ENCODE data around the gene OR10J5. TPM values are rescaled to one million over a fixed set of nuclear protein-coding genes. Genes with fewer than 3 reads are reported as not detected.

The OR10J5 gene
- total and polyA plus RNA-seq, 7 donors = not detected

DNA sequence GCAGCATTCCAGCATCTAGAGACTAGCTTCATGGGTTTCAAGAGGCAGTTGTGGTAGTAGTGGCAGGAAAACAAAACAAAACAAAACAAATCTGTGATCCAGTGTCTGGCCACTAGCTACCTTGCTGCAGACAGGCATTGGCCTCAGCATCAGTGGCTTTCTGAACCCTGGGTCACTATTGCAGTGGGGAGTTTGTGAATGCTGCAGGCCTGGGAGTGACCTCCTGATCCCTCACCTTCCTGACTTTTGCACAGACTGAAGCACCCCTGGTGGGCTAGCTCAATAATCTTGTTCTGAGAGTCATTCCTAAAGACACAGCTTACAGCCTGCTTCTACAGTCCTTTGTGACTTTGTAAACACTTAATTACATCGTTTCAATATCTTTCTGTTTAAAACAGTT, 26.9 kb upstream of the OR10J5 start:
- TF ChIP-seq, protein P1, sequence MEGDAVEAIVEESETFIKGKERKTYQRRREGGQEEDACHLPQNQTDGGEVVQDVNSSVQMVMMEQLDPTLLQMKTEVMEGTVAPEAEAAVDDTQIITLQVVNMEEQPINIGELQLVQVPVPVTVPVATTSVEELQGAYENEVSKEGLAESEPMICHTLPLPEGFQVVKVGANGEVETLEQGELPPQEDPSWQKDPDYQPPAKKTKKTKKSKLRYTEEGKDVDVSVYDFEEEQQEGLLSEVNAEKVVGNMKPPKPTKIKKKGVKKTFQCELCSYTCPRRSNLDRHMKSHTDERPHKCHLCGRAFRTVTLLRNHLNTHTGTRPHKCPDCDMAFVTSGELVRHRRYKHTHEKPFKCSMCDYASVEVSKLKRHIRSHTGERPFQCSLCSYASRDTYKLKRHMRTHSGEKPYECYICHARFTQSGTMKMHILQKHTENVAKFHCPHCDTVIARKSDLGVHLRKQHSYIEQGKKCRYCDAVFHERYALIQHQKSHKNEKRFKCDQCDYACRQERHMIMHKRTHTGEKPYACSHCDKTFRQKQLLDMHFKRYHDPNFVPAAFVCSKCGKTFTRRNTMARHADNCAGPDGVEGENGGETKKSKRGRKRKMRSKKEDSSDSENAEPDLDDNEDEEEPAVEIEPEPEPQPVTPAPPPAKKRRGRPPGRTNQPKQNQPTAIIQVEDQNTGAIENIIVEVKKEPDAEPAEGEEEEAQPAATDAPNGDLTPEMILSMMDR (IDR thresholded peaks at IDR 0.05) = no peak
- TF ChIP-seq POLR2A (IDR thresholded peaks at IDR 0.05) (no peak), POLR2AphosphoS5 (IDR thresholded peaks at IDR 0.05) (no peak), EP300 (IDR thresholded peaks at IDR 0.05) (no peak)
- Histone ChIP-seq H3K4me3 (no peak overlapping the region), H3K27ac (no peak overlapping the region), H3K36me3 (no peaks in the 10 kb centered on the region), H3K27me3 (no peaks in the 10 kb centered on the region), H3K9me3 (no peaks in the 10 kb centered on the region), H3K4me1 (no peaks in the 10 kb centered on the region)
- no peak for DNase-seq
- intact Hi-C loops (cut with DNase I) = no loop called here
- WGBS, 2 donors = 14 to 52% methylated on average over 1 of the region's 1 CpG

DNA sequence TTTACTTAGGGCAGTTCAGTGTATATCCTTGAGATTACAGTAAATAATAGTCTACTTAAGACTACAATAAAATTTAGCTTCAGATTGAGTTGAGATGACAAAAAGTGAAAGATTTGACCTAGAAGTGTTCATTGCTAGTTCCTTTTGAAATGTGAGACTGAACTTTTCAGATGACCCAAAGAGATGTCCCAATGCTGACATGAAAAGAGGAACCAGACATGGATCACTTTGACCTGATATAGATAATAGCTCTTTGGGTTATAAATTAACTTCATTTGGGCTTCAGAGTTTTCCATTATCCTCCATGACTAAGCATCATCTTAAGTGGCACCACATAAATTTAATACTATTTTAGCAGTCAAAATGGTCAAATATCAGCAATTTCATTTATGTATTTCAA, 25.7 kb upstream of the OR10J5 start:
- no peak overlapping the region for H3K27ac ChIP-seq
- intact Hi-C loops (cut with DNase I) = no loop called here
- TF ChIP-seq POLR2A (IDR thresholded peaks at IDR 0.05) (no peak), EP300 (IDR thresholded peaks at IDR 0.05) (no peak), POLR2AphosphoS5 (IDR thresholded peaks at IDR 0.05) (no peak)
- TF ChIP-seq, protein P1 (IDR thresholded peaks at IDR 0.05) = no peak

DNA sequence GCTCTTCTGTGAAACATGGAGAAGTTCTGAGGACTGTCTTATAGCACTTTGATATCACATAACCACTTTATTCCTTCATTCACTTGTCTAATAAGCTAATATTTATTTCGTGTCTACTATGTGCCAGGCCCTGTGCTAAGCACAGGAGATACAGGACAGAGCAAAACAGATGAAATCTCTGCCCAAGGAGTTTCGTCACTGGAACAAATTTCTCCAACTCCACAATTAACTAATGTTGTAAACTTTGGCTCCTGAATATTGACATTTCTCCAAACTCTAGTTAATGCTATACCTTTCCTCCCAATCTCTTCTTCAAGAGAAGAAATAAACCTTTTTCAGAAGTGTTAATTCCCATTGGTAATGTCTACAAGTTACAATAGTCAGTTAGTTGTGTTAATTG, 24.8 kb upstream of the OR10J5 start:
- Histone ChIP-seq H3K27me3 (no peaks in the 10 kb centered on the region), H3K27ac (no peak overlapping the region), H3K36me3 (no peaks in the 10 kb centered on the region), H3K9me3 (no peaks in the 10 kb centered on the region), H3K4me1 (no peaks in the 10 kb centered on the region), H3K4me3 (no peak overlapping the region)
- WGBS, 2 donors = 25 to 63% methylated on average over 2 of the region's 2 CpGs
- intact Hi-C loops (cut with DNase I) = no loop called here
- TF ChIP-seq, protein P1 (IDR thresholded peaks at IDR 0.05) = no peak
- TF ChIP-seq EP300 (IDR thresholded peaks at IDR 0.05) (no peak), POLR2AphosphoS5 (IDR thresholded peaks at IDR 0.05) (no peak), POLR2A (IDR thresholded peaks at IDR 0.05) (no peak)
- DNase-seq = no peak

More for the DNA sequence above, 25.7 kb upstream of the OR10J5 start:
- no peaks in the 10 kb centered on the region for H3K36me3 ChIP-seq
- H3K9me3 ChIP-seq = no peaks in the 10 kb centered on the region
- H3K27me3 ChIP-seq = no peaks in the 10 kb centered on the region
- no peak for DNase-seq
- no peaks in the 10 kb centered on the region for H3K4me1 ChIP-seq
- H3K4me3 ChIP-seq = no peak overlapping the region

DNA sequence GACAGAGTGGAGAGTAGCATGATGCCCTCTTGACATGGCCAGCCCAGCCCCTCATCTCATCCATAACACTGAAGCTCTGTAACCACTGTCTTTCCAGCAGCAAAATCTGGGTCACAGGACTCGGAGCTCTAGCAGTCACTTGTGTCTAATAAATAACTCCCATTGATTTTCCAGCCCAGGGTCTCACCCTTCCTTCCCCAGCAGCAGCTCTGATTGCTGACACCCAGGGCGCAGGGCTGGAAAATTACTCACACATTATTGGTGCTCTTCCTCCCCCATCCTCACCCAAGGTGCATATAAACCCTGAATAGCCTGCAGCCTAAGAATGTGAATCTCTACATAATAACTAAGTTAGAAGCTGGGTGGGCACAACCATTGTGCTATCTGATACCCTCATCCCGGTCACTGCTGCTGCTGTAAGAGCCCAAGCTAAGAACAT, 21.1 kb upstream of the OR10J5 start:
- TF ChIP-seq, protein P1 (IDR thresholded peaks at IDR 0.05) = no peak
- no peaks in the 10 kb centered on the region for H3K9me3 ChIP-seq
- 33 to 66% methylated on average over 3 of the region's 3 CpGs for WGBS, 2 donors

DNA sequence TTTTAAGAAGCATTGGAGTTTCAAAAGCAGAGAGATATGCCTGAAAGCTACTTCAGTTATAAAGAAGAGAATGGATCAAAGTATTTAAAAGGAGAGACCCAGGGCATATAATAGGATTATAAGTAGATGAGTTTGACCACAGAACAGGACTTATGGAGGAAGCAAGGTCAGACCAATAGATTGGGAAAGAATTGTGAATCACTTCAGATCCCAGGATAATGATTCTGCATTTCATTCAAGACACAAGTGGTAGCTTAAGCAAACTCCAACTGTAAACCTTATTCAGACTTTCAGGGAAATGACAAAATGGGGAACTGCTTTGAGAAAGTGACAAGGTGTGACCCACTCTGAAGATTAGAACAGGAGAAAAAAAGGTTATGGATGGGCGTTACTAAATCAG, 18.9 kb upstream of the OR10J5 start:
- H3K9me3 ChIP-seq = no peaks in the 10 kb centered on the region
- intact Hi-C loops (cut with DNase I) = no loop called here
- no peak overlapping the region for H3K4me3 ChIP-seq
- H3K4me1 ChIP-seq = no peaks in the 10 kb centered on the region
- no peaks in the 10 kb centered on the region for H3K27me3 ChIP-seq
- no peak for TF ChIP-seq POLR2A (IDR thresholded peaks at IDR 0.05)
- TF ChIP-seq, protein P1 (IDR thresholded peaks at IDR 0.05) = no peak
- TF ChIP-seq POLR2AphosphoS5 (IDR thresholded peaks at IDR 0.05) = no peak
- no peak for TF ChIP-seq EP300 (IDR thresholded peaks at IDR 0.05)
- H3K36me3 ChIP-seq = no peaks in the 10 kb centered on the region
- DNase-seq = no peak
- 60 to 62% methylated on average over 1 of the region's 1 CpG for WGBS, 2 donors
- H3K27ac ChIP-seq = no peak overlapping the region

More for the DNA sequence above, 21.1 kb upstream of the OR10J5 start:
- Histone ChIP-seq H3K36me3 (no peaks in the 10 kb centered on the region), H3K27ac (no peak overlapping the region), H3K4me1 (no peaks in the 10 kb centered on the region), H3K27me3 (no peaks in the 10 kb centered on the region), H3K4me3 (no peak overlapping the region)
- no peak for DNase-seq
- intact Hi-C loops (cut with DNase I) = no loop called here
